ENCODE results near the gene WEE2. TPM values are rescaled to one million over a fixed set of nuclear protein-coding genes. Genes with fewer than 3 reads are reported as not detected.

WEE2 gene
- total and polyA plus RNA-seq, 12 donors, result 0.03 to 0.09 (median 0.06) TPM; not detected in 9

- TF ChIP-seq POLR2A (IDR thresholded peaks at IDR 0.05), result no peak
- TF ChIP-seq, protein P1, sequence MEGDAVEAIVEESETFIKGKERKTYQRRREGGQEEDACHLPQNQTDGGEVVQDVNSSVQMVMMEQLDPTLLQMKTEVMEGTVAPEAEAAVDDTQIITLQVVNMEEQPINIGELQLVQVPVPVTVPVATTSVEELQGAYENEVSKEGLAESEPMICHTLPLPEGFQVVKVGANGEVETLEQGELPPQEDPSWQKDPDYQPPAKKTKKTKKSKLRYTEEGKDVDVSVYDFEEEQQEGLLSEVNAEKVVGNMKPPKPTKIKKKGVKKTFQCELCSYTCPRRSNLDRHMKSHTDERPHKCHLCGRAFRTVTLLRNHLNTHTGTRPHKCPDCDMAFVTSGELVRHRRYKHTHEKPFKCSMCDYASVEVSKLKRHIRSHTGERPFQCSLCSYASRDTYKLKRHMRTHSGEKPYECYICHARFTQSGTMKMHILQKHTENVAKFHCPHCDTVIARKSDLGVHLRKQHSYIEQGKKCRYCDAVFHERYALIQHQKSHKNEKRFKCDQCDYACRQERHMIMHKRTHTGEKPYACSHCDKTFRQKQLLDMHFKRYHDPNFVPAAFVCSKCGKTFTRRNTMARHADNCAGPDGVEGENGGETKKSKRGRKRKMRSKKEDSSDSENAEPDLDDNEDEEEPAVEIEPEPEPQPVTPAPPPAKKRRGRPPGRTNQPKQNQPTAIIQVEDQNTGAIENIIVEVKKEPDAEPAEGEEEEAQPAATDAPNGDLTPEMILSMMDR (IDR thresholded peaks at IDR 0.05), result no peak
- Histone ChIP-seq H3K27me3 (no peaks in the 10 kb centered on the region), H3K9me3 (replicated peaks in 1 of 3) (no peaks in the 10 kb centered on the region), H3K27ac (no peak overlapping the region), H3K4me3 (no peak overlapping the region), H3K36me3 (replicated peaks in 1 of 2) (no peaks in the 10 kb centered on the region), H3K4me1 (replicated peaks in 1 of 2) (no peaks in the 10 kb centered on the region)
- intact Hi-C loops (cut with DNase I), result no loop called here
- no peak for DNase-seq
- 86 to 94% (median 92%) methylated on average over 2 of the region's 2 CpGs for WGBS, 4 donors
Observed at GRCh38 chr7:141709318-141709717, 1.2 kb downstream of the WEE2 start.

DNA sequence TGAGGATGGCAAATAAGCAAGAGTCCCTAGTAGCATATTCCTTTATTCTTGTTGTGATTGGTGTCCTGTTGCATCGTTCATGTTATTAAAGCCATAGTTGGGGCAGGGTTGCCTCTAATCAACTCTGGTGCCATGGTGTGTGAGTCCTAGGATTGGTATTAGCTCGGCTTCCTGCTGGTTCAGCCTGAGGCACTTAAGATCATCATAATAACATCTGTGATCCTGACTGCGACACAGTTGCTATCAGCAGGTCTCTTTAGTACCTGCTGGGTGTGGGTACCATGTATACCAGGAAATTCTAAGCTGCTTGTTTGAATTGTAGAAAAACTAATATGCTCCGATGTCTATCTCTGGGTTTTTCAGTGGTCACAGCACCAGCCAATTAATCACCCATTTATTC, 1.6 kb downstream of the WEE2 start:
- H3K27ac ChIP-seq, result no peak overlapping the region
- intact Hi-C loops (cut with DNase I), result no loop called here
- 81 to 95% (median 87%) methylated on average over 4 of the region's 4 CpGs for WGBS, 4 donors
- H3K4me3 ChIP-seq, result no peak overlapping the region
- no peak for TF ChIP-seq POLR2A (IDR thresholded peaks at IDR 0.05)
- TF ChIP-seq, protein P1 (IDR thresholded peaks at IDR 0.05), result no peak
- no peaks in the 10 kb centered on the region for H3K4me1 ChIP-seq (replicated peaks in 1 of 2)
- no peaks in the 10 kb centered on the region for H3K27me3 ChIP-seq
- no peaks in the 10 kb centered on the region for H3K36me3 ChIP-seq (replicated peaks in 1 of 2)
- H3K9me3 ChIP-seq (replicated peaks in 1 of 3), result no peaks in the 10 kb centered on the region
- no peak for DNase-seq

DNA sequence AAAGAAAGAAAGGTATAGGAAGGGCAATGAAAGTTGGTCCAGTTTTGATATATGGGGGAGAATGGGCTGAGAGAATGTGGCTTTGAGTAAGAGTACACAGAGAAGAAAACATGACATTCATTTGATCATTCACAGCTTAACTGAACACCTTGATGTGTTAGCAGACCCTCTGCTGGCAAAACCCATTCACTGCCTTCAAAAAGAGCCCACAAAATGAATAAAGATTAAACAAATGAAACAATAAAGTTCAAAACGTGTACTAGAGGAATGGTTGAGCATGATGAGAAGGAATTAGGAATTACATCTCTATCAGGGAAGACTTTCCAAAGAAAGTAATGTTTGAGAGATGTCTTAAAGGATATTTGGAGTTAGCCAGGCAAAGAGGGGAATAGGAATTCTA, 2.1 kb downstream of the WEE2 start:
- no peak for TF ChIP-seq POLR2A (IDR thresholded peaks at IDR 0.05)
- TF ChIP-seq, protein P1 (IDR thresholded peaks at IDR 0.05), result no peak
- H3K36me3 ChIP-seq (replicated peaks in 1 of 2), result no peaks in the 10 kb centered on the region
- intact Hi-C loops (cut with DNase I), result no loop called here
- H3K27ac ChIP-seq, result no peak overlapping the region
- 40 to 59% (median 52%) methylated on average over 1 of the region's 1 CpG for WGBS, 4 donors
- no peaks in the 10 kb centered on the region for H3K9me3 ChIP-seq (replicated peaks in 1 of 3)
- no peak overlapping the region for H3K4me3 ChIP-seq
- DNase-seq, result no peak
- no peaks in the 10 kb centered on the region for H3K27me3 ChIP-seq
- no peaks in the 10 kb centered on the region for H3K4me1 ChIP-seq (replicated peaks in 1 of 2)

- Histone ChIP-seq H3K4me3 (no peak overlapping the region), H3K27me3 (no peaks in the 10 kb centered on the region), H3K36me3 (replicated peaks in 1 of 2) (no peaks in the 10 kb centered on the region), H3K9me3 (replicated peaks in 1 of 3) (no peaks in the 10 kb centered on the region), H3K27ac (no peak overlapping the region), H3K4me1 (replicated peaks in 1 of 2) (no peaks in the 10 kb centered on the region)
- intact Hi-C loops (cut with DNase I), result no loop called here
- no peak for DNase-seq
- TF ChIP-seq, protein P1 (IDR thresholded peaks at IDR 0.05), result no peak
- no peak for TF ChIP-seq POLR2A (IDR thresholded peaks at IDR 0.05)
- WGBS, 4 donors, result 85 to 89% (median 87%) methylated on average over 5 of the region's 5 CpGs
Observed at GRCh38 chr7:141712603-141713255, 4.6 kb downstream of the WEE2 start.
